Posterior vena cava (tissue), 2 donors: Measurements from ENCODE around the gene CDK3. TPM values are rescaled to one million over a fixed set of nuclear protein-coding genes. Genes with fewer than 3 reads are reported as not detected.

ENCODE experiments used
- DNase-seq: peaks from one replicate; pipeline ENCODE4 v3.0.0-alpha.2; 2020; ENCODE audit warnings: low spot score
- intact Hi-C, 2 donors: fragments of 100-400 bp; cut with DNase I; formaldehyde crosslinking; loops; one replicate each; pipeline versions ENCODE4 v1.14.1 to v1.14.2; 2022 to 2023
- total RNA-seq, 2 donors: library from RNA; stranded (reverse); fragmentation: NEBNext Ultra II Directional; extraction: Animal tissue kit (Norgen Biotek cat#: 25700); gene quantifications; one replicate each; pipeline ENCODE4 v1.2.1, GENCODE V29; 2021
- donor health status: DM: yes; HTN: yes; CAD: no.
- donor health status: DM: yes; HTN: yes; CAD: no.

CDK3 gene
- total RNA-seq, 2 donors from 2014 or later: 2.9 to 4.9 TPM

DNA sequence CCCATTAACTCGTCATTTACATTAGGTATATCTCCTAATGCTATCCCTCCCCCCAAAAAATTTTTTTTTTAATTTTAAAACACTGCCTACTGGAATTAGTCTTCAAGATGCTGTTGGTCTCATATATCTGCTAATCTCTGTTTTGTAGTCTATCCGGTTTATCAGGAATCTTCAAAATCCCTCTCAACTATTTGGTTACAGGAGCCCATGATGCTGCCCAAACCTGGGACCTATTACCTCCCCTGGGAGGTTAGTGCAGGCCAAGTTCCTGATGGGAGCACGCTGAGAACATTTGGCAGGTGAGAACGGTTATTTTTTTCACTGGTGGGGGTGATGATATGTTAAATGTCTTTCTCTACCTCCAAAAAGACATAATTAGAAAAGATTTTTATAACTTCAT lies 14.7 kb upstream of the CDK3 start:
- intact Hi-C loops: no loop called here
- no peak for DNase-seq

- DNase-seq: no peak
- intact Hi-C loops: no loop called here
Measured at GRCh38 chr17:75987041-75987440, 13.6 kb upstream of the CDK3 start.

GRCh38 chr17:75991396-75991795 lies 9.3 kb upstream of the CDK3 start:
- intact Hi-C loops: no loop called here
- DNase-seq: no peak

DNA sequence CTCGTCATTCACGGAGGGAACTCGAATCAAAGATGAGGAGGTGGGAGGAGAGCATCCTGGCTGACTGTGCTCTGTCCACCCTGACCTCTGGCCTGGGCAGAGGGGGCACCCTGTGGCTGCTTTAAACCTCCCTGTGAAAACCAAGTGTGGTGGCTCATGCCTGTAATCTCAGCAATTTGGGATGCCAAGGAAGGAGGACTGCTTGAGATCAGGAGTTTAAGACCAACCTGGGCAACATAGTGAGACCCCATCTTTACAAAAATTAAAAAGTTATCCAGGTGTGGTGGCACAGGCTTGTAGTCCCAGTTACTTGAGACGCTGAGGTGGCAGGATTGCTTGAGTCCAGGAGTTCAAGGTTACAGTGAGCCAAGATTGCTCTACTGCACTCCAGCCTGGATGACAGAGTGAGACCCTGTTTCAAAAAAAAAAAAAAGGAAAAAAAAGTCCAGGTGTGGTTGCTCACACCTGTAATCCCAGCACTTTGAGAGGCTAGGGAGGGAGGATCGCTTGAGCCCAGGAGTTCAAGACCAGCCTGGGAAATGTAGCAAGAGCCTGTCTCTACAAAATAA lies 5.8 kb upstream of the CDK3 start:
- peak; percentile 10 for DNase-seq
- intact Hi-C loops: no loop called here

DNA sequence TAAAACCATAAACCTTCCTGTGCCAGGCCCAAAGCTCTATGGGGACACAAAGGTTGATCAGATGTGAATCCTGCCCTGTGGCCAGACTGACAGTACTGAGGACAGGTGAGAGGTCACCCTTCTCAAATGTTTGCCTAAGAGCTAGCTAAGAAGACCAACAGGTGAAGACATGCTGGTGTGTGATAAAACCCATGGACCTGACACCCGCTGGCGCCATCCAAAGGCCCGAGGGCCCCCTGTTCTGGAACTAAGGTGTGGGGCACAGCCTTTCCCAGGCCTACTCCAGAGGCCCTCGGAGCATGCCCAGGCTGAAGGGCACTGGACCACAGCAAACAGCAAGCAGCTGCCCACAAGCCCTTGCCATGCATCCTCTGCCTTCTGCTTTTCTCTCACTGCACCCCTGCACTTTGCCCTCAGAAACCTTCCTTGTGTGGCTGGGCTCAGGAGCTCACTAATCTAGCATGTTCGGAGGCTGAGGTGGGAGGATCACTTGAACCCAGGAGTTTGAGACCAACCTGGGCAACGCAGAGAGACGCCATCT lies 5.2 kb upstream of the CDK3 start:
- intact Hi-C loops: no loop called here
- peak; percentile 43 for DNase-seq

DNA sequence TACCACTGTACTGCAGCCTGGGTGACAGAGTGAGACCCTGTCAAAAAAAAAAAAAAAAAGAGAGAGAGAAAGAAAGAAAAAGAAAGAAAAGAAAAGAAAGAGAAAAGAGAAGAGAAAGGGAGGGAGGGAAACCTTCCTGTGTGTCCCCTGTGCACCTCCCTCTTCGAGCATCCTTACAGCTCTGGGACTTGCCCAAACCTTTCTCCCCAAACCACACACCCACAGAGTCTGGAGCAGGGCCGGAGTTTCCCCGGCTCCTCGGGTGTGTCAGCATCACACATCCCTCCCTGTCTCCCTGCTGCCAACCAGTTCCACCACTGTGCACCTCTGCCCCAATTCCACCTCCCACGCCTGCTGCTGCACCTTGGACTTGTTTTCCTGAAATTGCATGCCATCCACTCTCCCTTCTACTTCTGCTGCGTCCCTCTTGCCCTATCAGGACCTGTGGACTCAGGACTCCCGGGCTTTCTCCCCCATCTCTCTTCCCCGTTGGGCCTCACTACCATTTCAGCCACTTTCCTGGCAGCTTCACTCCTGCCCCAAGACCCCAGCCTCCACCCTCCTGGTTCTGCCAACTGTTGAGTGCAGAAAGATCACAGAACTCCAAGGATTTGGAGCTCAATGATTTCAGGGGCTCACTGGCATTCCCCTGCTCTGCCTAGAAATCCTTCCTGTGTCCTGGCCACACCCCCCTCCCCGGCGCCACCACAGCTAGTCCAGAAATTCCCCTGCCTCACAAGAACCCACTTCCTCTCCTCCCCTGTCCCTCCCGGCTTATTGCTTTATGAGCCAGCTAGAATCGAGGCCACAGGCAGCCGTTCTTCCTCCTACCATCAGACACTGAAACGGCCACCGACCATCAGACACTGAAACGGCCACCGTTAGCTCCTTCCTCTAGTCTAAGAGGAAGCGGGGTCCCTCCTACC lies 3.7 kb upstream of the CDK3 start:
- intact Hi-C loops: no loop called here

DNA sequence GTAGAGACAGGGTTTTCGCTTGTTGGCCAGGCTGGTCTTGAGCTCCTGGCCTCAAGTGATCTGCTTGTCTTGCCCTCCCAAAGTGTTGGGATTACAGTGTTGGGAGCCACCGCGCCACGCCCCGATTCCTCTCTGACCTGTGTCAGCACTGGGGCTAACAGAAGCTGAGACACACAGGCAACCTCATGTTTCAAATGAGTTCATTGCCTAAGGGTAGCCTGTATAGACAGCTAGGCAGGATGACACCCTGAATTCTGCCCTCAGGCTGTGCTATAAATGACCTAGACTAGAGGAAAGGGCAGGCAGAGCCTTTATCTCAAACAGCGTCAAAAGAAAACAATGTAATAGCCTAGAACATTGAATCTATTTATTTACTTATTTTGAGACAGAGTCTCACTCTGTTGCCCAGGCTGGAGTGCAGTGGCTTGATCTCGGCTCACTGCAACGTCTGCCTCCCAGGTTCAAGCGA lies 2.3 kb upstream of the CDK3 start:
- intact Hi-C loops: no loop called here
- DNase-seq: no peak

More for the DNA sequence above, 3.7 kb upstream of the CDK3 start:
- DNase-seq: peak; percentile 76

DNA sequence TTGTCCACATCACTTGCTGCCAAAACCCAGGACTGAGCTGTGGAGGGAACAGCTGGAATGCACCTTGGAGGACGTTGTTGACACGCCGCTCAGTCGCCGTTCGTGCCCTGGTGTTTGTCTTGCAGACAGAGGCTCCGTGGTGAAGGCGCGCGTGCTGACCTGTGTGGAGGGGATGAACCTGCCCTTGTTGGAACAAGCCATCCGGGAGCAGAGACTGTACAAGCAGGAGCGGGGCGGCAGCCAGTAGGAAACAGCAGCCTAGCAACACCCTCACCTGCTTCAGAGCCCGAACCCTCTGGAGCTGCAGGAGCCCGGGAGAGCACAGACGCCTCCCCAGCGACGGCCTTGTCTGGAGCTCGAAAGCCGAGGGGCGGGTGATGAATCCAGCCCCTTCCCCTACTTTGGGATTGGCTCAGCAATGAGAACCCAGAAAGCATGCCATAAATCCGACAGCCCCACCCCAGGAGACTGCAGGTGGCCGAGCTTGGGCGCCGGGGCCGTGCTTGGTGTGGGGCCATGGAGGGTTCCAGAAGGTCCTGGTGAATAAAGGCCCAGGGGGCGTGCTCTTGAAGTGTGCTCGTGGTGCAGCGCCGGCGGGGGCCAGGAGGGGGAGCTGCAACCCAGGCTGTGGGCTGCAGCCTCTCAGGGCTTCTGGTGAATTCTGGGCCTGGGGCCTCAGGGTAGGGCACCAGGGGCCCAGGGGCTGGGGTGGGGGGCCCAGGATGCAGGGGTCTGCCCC lies 470 bp upstream of the CDK3 start:
- intact Hi-C loops: no loop called here
- no peak for DNase-seq

DNA sequence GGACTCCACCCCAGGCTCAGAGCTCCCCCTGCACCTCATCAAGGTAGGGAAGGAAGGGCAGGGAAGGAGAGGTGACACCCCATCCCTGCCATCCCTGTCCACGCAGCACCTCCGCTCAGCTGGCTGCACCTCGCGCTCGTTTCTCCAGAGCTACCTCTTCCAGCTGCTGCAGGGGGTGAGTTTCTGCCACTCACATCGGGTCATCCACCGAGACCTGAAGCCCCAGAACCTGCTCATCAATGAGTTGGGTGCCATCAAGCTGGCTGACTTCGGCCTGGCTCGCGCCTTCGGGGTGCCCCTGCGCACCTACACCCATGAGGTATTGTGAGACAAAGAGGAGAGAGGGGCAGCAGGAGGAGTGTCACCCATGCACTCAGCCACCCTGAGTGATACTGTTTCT lies 1.4 kb downstream of the CDK3 start:
- DNase-seq: no peak
- intact Hi-C loops: no loop called here

- DNase-seq: no peak
- intact Hi-C loops: no loop called here
Measured at GRCh38 chr17:76003915-76004314, 3.3 kb downstream of the CDK3 start.

DNA sequence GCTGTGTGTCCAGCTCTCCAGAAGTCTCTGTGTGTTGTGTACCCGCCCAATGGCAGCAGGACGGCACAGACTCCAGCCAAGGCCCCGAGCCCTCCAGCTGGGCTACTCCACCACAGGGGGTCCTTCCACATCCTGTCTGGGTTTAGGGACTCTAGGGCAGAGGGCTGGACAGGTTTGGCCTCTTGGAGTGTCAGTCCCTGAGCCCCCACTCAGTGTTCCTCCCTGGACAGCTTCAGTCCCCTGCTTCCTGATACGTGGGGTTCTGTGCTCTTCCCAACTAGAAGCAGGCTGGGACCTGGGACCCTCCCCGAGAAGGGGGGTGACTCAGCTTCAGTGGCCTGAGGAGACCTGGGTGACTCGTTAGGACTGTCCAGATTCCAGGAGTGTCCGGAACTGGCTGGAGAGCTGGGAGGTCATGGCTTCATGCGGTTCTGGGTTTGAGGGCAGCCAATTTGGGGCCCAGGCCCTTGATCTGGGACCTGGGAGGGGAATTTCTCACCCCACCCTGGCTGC lies 4.2 kb downstream of the CDK3 start:
- no peak for DNase-seq
- intact Hi-C loops: loop anchor here (5.0 kb wide), 1 partner anchor 98 kb away; no protein-coding TSS in a partner anchor

DNA sequence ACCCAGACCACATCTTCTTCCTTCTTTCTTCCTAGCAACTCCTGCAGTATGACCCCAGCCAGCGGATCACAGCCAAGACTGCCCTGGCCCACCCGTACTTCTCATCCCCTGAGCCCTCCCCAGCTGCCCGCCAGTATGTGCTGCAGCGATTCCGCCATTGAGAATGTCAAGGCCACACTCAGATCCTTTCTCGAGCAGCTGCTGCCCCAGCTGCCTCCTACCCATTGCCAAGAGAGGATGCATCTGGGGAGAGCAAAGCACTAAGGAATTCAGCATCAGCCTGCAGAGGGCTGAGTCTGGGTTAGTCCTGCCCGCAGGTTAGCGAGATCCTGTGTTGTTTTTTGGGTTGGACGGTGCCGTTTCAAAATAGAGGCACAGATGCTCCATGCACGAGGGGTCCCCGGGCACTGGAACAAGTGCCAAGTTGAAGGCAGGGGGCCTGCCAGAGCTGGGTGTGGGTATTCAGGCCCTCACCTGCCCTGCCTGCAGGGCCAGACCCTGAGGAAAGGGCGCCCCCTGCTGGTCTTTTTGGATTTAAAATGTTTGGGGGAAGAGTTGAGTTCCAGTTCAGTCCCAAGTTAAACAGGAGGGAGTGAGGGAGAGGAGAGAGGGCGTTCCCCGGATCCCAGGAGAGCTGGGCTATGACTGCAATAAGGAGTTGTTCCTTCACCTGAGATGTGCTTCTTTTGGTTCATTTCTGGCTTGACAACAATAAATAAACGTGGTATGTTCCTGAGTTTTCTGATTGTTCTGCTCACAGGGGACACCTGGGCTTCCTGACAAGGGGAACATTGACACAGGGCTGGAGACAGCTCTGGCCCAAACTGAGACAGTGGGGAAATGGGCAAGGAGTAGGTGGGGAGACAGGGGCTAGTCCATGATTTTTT lies 4.9 kb downstream of the CDK3 start:
- no peak for DNase-seq
- intact Hi-C loops: loop anchor here (5.0 kb wide), 1 partner anchor 98 kb away; no protein-coding TSS in a partner anchor

- DNase-seq: no peak
- intact Hi-C loops: loop anchor here (5.0 kb wide), 1 partner anchor 100 kb away; no protein-coding TSS in a partner anchor
Measured at GRCh38 chr17:76007131-76007849, 6.6 kb downstream of the CDK3 start.

DNA sequence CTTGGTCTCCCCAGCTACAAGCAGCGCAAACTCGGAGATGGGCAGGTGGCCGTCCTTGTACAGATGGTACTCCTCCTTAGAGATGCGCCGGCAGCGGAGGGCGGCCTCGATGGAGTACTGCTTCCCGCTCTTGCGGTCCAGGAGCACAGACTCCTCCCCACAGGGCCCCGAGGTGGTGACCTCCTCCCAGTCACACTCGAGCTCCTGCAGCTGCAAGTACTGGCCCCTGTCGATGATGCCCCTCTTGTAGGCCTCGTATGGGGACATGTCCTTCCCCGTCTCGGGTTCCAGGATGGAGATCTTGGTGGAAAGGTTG lies 7.2 kb downstream of the CDK3 start:
- intact Hi-C loops: loop anchor here (5.0 kb wide), 1 partner anchor 101 kb away; no protein-coding TSS in a partner anchor
- no peak for DNase-seq

DNA sequence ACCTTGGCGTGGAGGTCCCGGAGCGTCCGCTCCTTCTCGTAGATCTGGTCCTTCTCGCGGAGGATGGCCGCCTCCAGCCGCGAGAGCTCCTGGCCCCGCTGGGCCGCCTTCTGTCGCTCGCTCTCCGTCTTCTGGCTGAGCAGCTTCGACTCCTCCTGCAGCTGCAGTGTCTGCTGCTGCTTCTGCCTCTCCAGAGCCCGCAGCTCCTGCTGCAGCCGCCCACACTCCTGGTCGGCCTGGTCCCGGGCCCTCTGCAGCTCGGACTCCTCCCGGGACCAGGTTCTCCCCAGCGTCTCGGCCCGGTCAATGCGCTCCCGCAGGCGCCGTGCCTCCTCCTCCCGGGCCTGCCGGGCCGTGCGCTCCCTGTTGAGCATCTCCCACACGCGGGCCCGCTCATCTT lies 7.6 kb downstream of the CDK3 start:
- intact Hi-C loops: loop anchor here (5.0 kb wide), 1 partner anchor 101 kb away; no protein-coding TSS in a partner anchor
- no peak for DNase-seq

DNA sequence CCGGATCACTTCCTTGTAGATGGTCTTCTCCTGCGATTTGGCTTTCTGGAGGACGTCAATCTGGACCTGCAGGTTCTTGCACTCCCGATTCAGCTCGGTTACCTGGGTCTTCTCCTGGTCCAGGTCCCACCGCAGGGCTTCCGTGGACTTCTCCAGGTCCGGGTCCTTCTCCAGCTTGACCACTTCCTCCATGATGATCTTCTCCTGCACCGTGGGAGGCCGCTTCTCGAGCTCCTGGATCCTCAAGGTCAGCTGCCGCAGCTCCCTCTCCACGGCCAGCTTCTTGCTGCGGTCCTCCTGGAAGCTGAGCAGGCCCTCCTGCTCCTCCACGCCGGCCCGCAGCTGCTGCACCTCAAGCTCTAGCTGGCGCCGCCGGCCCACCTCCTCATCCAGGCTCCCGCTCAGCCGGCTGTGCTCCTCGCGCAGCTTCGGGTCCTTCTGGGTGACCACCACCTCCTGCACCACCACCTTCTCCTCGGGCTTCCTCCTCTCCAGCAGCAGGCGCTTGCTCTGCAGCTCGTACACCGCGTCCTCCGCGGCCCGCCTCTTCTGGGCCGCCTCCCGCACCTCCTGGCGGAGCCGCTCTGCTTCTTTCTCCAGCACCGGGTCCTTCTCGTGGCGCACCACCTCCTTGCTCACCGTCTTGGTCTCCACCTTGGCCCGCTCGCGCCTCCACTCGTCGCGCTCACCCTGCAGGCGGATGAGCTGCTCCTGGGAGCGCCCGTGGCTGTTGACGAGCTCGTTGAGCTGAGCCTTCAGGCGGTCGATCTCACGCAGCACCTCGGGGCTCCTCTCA lies 8.2 kb downstream of the CDK3 start:
- intact Hi-C loops: loop anchor here (5.0 kb wide), 1 partner anchor 102 kb away; no protein-coding TSS in a partner anchor
- no peak for DNase-seq

- intact Hi-C loops: loop anchor here (5.0 kb wide), 1 partner anchor 102 kb away; no protein-coding TSS in a partner anchor
- DNase-seq: no peak
Measured at GRCh38 chr17:76009447-76009846, 8.8 kb downstream of the CDK3 start.
